HG03565 (cell line): ENCODE measurements around the gene UGT1A8.
"Not testable (repeated sequence)": the region's sequence is repeated elsewhere in the genome, so short reads cannot be mapped to it uniquely, and the experiment has no call there.

Experiments
- ATAC-seq: cut with Tn5 transposase; IDR thresholded peaks from one replicate; pipeline ENCODE4 v1.9.1; 2021; ENCODE audit warnings: mild to moderate bottlenecking, moderate library complexity; ENCODE audit not compliant: unreplicated experiment

Gene UGT1A8

GRCh38 chr2:233681521-233682099 is 64.2 kb downstream of the UGT1A8 start, which contains the start of gene UGT1A7:
Gene UGT1A7, plus strand, starts transcription at chr2:233681901. Its CDS starts 37 bp downstream, at chr2:233681938.
- no peak for ATAC-seq

DNA sequence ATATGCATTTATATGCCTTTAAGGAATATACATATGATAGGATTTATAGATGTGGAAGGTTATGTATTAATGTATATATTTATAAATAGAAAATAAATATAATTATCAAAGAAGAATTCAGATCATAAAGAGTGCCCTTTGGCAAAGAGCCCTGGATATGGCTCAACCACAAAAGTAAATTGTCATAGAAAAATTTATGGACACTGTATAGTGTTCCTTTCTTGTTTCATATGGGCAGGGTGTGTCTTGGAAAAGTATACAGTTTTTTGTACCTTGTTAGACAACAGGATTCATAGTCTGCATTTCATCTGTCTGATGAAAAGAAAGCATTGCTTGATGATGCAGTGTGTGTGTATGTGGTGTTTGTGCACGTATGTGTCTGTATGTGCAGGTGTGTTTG is 67.2 kb downstream of the UGT1A8 start:
- ATAC-seq = no peak

GRCh38 chr2:233686928-233687327 is 69.5 kb downstream of the UGT1A8 start:
- ATAC-seq = no peak

DNA sequence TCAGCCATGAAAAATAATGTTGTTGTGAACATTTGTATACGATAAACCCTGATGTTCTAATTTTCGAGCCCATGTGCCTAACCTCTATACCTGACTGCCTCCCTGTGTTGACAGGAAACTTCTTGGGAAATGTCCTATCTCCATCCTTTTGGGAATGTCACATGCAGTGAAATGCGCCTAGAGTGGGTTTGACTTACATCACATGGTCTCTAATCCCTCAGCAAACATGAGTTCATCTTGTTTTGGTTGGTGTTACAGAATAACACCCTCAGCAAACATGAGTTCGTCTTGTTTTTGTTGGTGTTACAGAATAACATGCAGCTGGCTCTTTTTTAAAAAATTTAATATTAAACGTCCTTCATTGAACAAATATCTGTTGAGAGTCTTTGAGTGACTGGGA is 70.9 kb downstream of the UGT1A8 start:
- ATAC-seq = no peak

DNA sequence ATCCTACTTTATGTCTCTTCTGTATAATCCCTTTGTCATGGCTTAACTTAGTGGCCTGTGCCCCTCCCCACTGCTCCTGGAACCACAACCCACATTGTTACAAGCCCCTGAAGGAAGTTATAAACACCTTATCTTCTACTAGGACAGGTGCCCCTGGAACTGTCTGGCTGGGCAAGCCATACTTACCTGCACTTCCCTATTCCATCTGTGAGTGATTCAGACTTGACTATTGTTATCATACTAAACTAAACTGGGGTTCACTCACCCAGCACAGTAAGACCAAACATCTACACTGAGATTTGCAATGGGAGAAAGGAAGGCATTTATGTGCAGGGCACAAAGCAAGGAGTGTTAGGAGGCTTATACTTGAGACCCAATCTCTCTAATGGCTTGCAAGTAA is 71.6 kb downstream of the UGT1A8 start:
- ATAC-seq = no peak

DNA sequence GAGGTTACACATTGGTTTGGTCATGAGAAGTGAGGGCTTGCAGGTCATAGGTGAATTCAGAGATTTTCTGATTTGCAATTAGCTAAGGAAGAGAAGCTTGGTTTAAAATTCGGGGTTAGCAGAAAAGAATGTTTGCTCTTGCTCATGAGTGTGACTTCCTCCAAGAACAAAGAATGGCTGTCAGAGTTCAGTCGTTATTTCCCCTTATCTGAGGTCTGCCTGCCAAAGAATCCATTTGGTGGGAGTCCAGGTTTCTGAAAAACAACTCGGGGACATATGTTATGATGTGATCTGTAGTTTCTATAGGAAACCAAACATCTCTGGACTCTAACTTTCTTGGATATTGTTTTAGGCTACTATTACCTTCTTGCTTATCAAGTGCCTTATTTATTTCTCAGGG is 72.1 kb downstream of the UGT1A8 start:
- no peak for ATAC-seq

DNA sequence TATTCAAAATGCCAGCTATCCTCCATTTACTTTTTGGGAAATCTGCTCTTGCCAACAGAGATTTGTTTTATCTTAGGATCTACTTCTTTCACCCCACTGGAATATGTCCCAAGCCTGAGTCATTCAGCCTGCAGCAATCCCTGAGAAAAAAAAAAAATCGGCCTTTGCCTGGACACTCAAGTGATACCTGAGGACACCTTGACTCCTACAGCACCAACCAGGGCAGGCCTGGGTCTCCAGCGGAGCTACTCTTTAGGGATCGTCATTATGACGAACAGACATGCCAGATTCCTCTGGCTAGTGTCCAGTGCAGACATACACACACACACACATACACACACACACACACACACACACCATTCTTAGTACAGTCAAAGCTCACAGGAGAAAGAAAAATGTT is 73.0 kb downstream of the UGT1A8 start:
- no peak for ATAC-seq

- no peak for ATAC-seq
Measured at GRCh38 chr2:233691443-233692433, 74.3 kb downstream of the UGT1A8 start.

DNA sequence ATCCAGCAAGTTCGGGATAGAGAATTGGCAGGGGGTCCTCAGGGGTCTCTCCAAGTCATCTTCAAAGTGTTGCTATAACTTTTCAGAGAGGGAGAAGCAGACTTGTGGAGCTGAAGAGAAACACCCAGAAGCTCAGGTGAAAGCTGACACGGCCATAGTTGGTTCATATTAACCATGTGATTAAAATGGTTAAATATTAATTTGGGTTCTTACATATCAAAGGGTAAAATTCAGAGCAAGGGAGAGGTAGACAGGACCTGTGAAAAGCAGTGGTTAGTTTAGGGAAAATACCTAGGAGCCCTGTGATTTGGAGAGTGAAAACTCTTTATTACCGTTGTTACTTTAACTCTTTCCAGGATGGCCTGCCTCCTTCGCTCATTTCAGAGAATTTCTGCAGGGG is 75.2 kb downstream of the UGT1A8 start, which contains the start of gene UGT1A6:
Gene UGT1A6 (plus strand): TSS at position 243 of the 400 bp plus-strand sequence. CDS start 115 bp downstream, at position 358.
- no peak for ATAC-seq

DNA sequence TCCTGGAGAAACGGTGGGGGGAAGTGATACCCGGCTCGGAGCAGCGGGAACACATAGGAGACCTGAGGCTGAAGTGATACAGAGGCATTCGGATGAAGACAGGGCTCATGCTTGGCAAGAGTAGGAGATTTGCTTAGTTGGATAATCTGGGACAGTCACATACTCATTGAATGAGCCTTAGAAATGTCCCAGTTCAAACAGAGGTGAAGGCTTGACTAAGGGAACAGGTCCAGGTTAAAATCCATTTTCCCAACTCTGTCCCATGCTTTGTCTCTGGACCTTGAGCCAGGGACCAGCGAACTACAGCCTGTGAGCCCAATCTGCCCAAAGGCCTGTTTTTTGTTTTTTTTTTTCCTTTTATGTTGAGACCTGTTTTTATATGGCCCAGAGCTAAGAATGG is 76.5 kb downstream of the UGT1A8 start:
- no peak for ATAC-seq

- no peak for ATAC-seq
Measured at GRCh38 chr2:233698740-233699139, 81.3 kb downstream of the UGT1A8 start.

GRCh38 chr2:233699424-233700027 is 82.1 kb downstream of the UGT1A8 start:
- no peak for ATAC-seq

GRCh38 chr2:233700028-233700635 is 82.7 kb downstream of the UGT1A8 start:
- no peak for ATAC-seq

GRCh38 chr2:233700842-233701241 is 83.4 kb downstream of the UGT1A8 start:
- not testable (repeated sequence) for ATAC-seq

DNA sequence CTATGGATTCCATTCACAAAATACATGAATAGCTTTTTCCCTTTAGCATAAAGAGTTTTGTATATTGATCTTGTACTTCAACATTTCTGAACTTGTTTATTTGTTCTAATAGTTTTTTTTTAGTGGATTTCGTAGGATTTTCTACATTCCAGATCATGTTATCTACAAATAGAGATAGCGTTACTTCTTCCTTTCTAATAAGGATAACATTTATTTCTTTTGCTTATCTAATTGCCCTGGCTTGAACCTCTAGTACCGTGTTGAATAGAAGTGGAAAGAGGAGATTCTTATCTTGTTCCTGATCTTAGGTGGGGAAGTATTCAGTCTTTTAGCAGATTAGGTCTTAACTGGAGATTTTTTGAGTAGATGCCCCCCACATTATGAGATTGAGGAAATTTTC is 84.8 kb downstream of the UGT1A8 start:
- no peak for ATAC-seq

- no peak for ATAC-seq
Measured at GRCh38 chr2:233705911-233706506, 88.6 kb downstream of the UGT1A8 start.

DNA sequence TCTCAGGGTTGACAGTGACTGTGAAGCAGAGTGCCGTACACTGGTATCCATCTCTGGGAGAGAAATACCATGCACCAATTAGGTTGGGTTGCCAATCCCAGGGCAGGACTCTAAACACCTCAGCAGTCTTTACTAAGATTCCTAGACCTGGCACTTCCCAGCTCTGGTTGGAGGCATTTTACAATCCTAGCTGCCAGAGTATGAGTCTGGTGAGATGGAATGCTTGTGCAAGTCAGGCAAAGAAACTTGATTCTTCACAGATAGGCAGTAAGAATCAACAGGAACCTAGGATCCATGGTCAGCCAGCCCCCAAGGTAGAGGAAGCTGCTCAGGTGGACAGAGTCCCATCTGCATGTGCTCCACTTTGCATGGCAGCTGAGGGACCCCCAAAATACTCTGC is 89.3 kb downstream of the UGT1A8 start:
- ATAC-seq = no peak

- ATAC-seq = no peak
Measured at GRCh38 chr2:233707940-233708644, 90.7 kb downstream of the UGT1A8 start.

DNA sequence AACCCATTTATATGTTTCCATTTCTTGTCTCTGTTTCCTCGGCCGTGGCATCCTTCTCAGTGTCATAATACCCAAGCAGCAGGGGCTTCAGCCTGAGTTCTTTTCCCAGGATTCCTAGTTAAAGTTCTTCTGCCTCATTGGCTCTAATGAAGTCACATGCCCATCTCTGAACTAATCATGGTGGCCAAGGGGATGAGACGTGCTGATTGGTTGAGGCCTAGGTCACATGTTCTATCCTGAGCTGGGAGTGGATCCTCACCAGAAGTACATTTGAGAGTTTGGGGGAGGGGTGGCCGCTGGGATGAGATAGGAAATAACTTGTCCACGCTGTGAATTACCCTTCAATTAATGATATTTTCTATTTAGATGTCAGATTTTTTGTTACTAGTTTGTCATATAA is 91.5 kb downstream of the UGT1A8 start:
- ATAC-seq = no peak

DNA sequence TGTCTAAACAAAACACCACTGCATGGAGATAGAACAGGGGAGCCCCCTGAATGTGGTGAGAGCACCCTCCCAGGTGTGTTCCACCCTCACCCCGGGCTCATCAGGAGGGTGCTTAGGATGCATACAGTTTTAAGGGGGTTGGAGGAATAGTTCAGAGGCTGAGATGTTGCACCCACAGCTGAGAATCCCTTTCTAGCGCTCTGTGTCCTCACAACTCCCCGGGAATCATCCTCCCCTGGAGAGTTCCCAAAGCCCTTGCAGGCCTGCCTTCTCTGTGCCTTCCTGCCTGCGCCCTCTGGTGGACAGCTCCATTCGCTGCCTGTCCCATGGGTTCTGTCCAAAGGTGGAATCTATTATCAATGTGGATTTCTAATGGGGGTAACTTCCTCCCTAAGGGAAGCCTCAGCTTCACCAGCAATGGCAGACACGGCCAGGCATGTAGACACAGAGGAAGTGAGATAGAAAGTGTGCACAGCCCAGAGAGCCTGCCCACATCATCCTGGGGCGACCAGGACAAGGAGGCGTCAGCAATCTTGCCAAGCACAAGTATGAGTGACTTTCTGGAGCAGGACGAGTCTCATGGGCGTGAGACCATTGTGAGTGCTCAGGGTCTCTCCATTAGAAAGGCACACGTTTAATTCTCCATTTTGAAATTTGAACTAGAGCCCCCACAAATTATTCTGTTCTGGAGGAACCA is 94.0 kb downstream of the UGT1A8 start:
- ATAC-seq = no peak
